LNCAP (cell line): ENCODE results near the gene LZTS2.

Experiments used
- CTCF ChIP-seq: fragments of 450-650 bp; IDR thresholded peaks from 2 replicates; pipeline ENCODE4 v1.5.1; 2017; ENCODE audit warnings: mild to moderate bottlenecking

The LZTS2 gene

GRCh38 chr10:100986952-100987684, 12.5 kb upstream of the LZTS2 start, which contains the start of the genes MRPL43 and TWNK:
TSS of gene MRPL43 (minus strand) at chr10:100987497. CDS start at chr10:100987443, 54 bp downstream.
TSS of gene TWNK (plus strand) at chr10:100987543. CDS start at chr10:100988211, 668 bp downstream.
- TF ChIP-seq CTCF = no peak

GRCh38 chr10:100987685-100988049, 11.9 kb upstream of the LZTS2 start:
- TF ChIP-seq CTCF = no peak

GRCh38 chr10:100988166-100988565, 11.4 kb upstream of the LZTS2 start:
- no peak for TF ChIP-seq CTCF

- no peak for TF ChIP-seq CTCF
Measured at GRCh38 chr10:100989088-100989487, 10.5 kb upstream of the LZTS2 start.

- peak; percentile 43 for TF ChIP-seq CTCF
Measured at GRCh38 chr10:100993986-100994708, 5.5 kb upstream of the LZTS2 start.

- no peak for TF ChIP-seq CTCF
Measured at GRCh38 chr10:100995181-100995580, 4.4 kb upstream of the LZTS2 start.

GRCh38 chr10:100996678-100997359, 2.8 kb upstream of the LZTS2 start:
- no peak for TF ChIP-seq CTCF
